Posterior cingulate gyrus (tissue), 11 donors: Measurements from ENCODE around the gene WWTR1.

ENCODE experiments used
- DNase-seq, 10 donors: peaks; one replicate each; pipeline versions ENCODE4 v3.0.0 to v3.0.0-alpha.2; 2020 to 2021; ENCODE audit warnings: mixed read lengths in 3 of 10
- intact Hi-C: fragments of 100-400 bp; cut with DNase I; formaldehyde crosslinking; loops from one replicate; pipeline ENCODE4 v1.15.1; 2023

WWTR1 gene

DNA sequence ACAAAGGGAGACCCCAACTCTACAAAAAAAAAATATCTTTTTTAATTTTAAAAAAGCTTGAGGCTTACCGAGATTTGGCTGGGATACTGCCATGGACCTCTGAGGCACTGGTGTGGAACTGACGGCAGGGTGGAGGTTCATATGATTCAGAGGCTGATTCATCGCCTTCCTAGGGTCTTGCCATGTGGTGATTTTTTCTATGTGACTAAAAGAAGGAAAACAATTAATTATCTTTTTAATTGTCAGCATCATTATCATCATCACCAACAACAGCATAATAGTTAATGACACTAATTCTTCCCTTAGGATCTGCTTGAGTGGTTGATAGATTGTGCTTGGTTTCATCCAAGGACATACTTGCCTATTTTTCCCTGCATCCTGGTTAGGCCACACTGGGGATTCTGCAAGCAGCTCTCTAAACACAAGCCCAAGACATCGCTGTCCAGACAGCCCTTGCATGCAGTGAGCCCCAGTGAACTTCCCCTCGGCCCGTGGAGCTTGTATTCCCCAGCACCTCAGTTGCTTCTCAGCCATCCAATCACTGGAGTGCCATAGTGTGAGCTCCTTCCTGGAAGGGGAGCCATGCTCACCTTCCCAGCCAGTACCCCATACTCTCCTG, 84.9 kb downstream of the WWTR1 start:
- DNase-seq: no peak
- intact Hi-C loops: no loop called here

DNA sequence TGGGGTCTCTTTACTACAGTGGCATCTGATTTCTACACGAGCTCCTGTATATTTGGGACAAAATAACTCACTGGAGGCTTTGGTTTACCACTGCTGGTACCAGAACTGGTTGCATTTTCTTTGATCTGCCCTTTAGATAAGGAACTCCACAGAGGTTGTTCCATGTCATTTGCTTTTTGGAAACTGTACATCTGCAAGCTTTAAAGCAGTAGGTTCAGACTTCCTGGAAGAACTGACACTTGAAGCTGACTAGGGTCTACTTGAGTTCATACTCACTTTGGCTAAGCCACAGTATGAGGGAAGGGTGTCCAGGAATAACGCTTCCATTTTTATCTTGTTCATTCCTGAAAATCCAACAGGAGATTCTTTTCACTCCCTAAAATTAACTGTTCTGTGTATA, 86.4 kb downstream of the WWTR1 start:
- intact Hi-C loops: no loop called here
- DNase-seq: no peak

DNA sequence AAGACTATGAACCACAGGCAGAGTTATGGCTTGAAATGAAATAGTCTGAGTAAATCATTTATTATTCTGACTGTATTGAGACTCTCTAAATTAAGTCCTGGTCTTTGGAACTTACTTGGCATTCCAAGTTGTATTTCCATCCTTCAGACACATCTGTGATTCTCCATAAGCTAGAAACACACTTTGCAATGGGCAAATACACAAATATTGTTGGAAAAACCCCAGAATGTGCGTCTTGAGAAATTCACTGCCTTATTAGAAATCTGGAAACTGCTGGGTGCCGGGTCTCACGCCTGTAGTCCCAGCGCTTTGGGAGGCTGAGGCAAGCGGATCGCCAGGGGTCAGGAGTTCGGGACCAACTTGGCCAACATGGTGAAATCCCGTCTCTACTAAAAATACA, 87.8 kb downstream of the WWTR1 start:
- intact Hi-C loops: no loop called here
- no peak for DNase-seq

DNA sequence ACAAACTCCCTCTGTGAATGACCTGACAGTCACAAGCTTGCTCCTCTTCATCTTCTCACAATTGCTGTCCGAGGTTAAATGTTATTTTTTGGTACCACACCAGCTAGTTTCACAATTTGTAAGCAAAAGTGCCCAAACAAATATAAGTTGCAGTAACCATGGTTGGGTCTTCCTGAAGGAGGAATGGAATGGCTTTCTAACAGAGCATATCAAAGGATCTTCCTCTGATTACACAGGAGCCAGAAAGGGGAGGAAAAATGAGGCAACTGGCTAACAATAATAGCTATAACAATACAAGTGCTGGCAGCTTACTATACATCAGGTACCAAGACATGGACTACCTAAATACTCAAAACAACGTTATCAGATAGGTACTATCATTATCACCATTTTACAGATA, 90.4 kb downstream of the WWTR1 start:
- no peak for DNase-seq
- intact Hi-C loops: no loop called here

DNA sequence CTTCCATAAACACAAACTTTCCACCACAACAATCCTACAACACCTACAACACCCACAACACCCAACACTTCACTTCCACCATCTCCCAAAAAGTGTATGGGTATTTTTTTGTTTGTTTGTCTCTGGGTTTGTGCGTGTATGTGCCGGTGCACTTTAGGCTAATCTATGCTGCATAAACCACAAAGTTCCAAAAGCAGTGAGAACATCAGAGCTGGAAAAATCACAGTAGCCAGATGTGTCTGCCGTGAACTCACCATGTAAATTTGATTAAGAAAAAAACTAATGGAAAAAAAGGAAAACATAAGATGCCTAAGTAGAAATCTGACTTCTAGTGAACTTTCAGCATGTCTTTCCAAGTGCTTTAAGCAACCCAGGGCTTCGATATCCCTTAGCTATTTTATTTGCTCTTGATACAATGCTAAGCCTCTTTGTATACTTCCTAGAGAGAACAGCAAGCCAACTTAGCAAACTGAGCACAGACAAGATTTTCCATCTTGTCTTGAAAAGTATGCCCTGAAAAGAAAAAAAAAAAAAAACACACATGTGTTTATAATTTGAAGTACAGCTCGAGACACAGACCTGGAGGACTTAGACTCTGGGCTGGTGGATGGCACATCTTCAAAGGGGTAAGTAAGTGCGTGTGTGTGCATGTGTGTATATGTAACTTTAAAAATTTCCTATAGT, 91.4 kb downstream of the WWTR1 start:
- no peak for DNase-seq
- intact Hi-C loops: no loop called here

DNA sequence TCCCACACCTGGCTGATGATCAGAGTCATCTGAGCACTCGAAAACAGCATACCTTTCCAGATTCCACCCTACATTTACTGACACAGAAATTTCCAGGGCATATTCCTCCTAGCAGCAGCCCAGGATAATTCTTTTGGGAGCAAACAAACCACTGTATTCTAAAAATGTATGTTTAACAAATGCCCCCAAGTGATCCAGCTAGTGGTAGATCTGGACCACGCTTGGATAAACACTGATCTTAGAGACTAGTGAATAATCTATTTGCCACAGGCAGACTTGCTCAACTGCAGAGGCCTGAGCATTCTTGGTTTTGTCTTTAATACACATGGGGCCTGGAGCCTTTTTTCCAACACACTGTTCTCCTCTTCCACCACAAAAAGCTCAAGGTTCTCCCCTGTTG, 93.7 kb downstream of the WWTR1 start:
- no peak for DNase-seq
- intact Hi-C loops: no loop called here

DNA sequence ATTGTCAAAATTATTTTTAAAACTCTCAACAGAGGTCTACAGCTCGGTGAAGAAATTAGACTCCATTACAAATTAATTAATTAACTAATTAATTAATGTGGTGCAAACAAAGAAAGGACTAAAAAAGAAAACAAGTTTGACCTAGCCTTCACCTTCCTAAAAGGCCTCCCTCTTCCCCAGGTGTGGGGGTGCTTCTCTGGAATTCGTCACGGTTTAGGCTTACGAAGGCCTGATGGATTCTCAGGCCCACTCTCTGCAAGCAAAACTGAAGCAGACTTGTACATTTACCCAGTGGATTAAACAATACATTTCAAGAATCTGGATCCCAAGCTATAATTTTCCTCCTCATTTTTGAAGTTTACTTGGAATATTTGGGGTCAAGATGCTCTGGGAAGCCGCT, 94.7 kb downstream of the WWTR1 start:
- DNase-seq: no peak
- intact Hi-C loops: no loop called here

DNA sequence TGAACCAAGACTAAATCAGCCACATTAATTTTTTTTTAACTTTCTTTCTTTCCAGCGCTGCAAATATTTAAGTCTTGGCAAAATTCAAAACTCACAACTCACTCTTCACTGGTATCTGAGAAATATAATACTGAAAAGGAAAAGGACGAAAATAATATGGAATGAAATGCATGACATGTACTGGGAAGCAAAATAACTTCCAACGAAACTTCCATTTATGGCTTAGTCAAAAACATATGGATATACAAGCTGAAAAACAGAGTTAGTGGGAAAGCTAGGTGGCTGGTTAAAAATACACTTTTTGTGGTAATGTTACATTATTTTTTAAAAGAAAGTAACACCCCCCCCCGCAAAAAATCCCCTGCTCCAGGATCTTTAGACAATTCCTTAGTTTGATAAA, 97.2 kb downstream of the WWTR1 start:
- no peak for DNase-seq
- intact Hi-C loops: no loop called here

DNA sequence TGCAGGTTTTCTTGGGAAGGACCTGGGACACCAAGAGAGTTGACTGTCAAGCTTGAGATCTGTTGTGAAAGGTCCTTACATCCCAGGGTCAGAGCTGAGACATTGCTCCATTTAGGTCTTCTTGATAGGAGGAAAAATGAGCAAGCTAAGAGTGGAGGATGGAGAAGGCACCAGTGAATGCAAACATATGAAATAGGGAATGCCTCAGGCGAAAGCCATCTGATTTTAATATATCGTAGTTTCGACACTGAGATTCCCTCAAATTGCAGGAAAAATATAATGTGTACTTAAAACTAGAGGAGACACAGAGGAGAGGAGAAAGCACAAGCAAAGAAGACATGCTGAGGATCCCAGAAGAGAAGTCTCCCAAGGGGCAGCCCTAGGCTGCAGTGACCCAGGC, 97.8 kb downstream of the WWTR1 start:
- DNase-seq: no peak
- intact Hi-C loops: no loop called here

DNA sequence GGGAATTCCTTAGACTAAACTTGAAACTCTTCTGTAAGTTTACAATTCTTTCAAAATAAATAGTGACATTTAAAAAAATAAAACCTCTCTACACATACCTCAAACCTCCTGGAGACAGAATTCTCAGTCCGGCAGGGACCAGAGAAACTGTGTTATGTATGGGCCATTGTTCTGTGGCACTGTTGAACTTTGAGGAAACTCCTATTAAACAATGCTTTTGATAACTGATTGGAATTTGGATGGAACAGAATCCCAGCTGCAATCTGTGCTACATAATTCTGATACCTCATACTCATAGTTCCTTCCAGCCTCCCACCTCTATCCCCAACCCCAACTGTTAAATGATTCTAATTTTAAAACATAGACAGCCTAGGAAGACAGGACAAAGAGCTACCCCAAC, 98.3 kb downstream of the WWTR1 start:
- intact Hi-C loops: no loop called here
- DNase-seq: no peak

DNA sequence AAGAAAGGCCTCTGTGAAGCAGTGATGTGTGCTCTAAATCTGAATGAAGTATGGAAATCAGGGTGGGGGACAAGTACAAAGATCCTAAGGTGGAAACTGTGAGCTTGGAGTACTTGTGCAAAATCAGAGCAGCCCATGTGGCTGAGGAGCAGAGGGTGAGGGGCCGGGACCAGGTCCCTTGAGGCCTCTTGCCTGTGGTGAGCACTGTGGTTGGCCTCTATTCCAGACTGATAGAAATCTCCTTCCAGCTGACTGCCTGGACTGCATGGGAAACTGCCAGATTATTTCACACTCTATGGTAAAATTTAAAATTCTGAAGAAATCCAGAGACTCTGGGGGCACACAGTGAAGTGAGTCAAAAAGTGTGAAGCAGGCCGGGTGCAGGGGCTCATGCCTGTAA, 101.9 kb downstream of the WWTR1 start:
- intact Hi-C loops: no loop called here
- no peak for DNase-seq

DNA sequence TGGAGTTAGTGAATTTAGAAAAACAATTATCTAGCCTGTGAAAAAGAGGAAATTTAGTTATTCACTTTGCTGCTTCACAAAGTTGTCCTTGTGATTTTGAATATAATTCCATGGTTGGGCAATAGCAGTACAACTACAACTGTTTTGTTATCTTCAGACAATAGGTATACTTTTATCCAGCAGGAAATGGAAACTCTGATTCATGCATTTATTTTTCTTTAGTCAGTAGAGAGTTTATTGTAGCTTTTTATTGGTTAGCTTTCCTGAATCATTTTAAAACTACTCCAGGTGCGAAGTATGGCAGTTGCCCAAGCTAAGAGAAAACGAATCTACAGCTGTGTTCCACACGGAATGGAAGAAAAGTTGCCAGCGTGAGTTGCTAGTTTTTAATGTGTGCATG, 103.0 kb downstream of the WWTR1 start:
- intact Hi-C loops: no loop called here
- DNase-seq: no peak

DNA sequence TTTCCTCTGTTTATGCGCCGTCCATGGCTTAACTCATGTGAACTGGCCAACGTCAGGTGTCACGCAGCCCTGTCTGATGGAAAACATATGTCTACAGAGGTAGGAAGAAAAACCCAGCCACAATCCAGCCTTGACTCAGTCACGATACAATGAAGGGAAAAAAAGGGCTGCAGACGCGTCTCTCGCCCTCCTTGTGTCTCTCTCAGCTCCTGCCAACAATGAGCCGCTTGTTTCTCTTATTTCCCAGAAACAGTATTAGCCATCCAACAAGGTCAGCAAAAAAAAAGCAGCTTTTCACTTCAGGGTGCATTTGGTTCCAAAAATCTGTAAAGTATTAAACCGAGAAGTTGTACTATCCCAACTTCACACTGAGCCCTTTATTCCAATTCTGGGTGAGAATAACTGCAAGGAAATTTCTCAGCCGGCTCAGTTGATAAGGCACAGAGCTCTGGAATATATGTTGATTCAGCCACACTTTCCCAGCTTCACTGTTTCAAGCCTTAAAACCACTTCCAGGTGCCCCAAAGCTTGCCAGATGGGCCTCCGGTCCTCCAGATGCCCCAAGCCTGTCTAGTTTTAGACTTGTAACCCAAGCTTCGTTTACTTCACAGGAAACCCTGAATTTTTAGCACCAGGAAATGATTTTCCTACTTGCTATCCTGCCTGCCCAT, 103.9 kb downstream of the WWTR1 start:
- peak in 1 of 10 donors; percentile 15 for DNase-seq
- intact Hi-C loops: no loop called here

DNA sequence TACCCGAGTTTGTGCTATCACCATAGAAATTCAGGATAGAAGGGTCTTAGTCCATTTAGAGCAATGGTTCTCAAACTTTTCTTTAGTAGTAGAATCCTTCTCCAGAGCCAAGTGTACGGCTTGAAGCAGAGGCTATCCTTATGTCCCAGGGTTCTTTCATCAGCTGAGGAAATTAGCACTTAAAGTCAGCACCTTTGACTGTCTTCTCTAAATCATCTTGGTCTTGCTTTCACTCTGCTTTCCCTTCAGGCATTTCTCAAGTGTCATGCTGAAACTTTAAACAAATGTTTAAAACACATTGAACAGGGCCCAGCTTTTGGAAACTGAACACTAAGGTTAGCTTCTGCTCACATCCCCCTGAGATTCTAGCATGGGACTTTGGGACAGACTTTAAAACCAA, 105.1 kb downstream of the WWTR1 start:
- DNase-seq: no peak
- intact Hi-C loops: no loop called here

DNA sequence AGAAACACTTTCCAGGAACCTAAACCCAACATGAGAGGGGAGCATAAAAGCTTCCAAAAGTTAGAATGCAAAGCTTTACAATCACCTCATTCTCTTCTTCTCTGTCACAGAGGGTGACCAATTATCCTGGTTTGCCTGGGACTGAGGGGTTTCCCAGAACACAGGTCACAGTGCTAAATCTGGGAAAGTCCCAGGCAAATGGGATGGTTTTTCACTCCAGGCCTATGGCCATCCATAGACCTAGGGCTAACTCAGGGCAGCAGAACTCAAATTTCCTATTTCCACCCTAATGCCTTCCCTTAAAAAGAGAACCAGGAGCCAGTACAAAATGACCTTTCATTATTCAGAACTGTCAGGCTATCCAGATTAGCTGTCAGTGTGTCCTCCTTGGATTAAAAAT, 106.3 kb downstream of the WWTR1 start:
- intact Hi-C loops: no loop called here
- no peak for DNase-seq

DNA sequence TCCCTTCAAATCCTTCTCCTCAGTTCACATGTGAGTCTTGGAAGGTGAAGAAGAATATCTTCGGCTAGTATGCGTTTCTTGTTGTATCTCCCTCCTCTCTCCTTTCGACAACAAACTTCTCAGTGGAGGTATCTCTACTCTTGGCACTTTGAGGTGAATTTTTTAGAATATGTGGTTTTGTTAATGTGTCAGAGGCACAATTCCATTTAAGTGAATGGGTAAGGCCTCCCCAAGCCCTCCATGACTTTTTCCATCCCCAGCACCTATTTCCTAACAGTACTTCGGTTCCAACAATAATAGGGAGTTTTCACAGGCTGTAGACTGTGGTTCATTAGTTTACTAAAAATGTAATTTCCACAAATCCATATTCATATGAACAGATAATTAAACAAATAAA, 109.2 kb downstream of the WWTR1 start:
- DNase-seq: no peak
- intact Hi-C loops: no loop called here

DNA sequence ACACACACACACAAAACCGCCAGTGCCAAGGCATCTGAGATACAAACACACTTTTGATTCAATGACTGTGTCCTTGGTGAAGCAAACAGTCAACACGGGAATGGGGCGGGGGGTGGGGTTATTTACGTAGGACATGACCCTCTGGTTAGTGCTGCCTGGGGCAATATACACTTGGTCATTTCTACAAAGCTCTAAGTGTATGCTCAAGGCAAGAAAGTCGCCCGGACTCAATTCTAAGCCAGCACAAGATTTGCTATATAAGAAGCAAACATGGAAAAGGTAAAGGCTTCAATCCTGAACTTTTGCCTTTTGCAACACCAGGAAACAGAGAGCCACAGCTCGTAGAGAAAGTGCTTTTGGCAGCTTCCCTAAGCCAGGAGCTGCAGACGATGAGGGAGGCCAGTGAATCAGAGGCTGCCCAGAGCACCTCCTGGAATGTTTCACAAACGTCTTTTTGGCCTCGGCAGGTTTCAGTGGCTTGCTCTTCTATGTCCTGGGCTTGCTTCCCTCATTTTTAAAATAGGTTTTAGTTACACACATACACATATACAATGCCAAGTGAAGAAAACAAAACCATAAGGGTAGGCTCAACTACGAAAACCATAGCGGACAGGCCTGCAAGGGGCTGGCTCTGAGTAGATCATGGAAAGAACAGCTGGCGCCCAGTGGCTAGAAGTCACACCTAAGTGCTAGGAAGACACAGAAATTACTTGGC, 109.7 kb downstream of the WWTR1 start:
- intact Hi-C loops: no loop called here
- DNase-seq: no peak

DNA sequence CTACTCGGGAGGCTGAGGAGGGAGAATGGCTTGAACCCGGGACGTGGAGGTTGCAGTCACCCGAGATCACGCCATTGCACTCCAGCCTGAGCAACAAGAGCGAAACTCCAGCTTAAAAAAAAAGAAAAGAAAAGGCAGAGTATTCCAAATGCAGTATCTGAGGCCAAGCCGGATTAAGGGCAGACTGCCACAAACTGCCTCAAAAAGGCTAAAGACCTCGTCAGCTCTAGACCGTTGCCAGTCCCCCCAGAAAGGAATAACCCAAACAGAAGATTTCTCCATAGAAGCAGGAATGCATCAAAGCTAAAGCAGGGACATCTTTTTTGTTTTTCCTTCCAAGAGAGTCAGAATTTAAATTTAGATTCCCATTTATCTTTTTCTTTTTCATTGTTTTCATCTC, 110.4 kb downstream of the WWTR1 start:
- DNase-seq: peak in 1 of 10 donors; percentile 12

DNA sequence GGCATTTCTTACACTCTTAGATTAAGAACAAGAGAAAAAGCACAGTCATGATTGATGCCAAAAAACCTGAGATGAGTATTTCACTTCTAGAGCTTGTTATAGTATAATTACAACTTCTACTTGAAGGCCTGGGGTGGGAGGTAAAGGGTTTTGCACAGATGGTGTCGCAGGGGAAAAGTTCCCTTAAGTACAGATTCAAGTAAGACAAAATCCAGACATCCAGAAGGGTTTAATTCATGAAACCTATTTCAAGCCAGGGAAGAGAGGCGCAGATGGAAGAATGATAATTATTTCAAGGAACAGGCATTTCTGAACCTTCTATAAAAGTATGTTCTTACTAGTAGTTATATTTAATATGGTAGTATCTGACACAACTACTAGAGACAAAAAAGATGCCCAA, 112.8 kb downstream of the WWTR1 start:
- intact Hi-C loops: no loop called here

More for the DNA sequence above, 110.4 kb downstream of the WWTR1 start:
- intact Hi-C loops: no loop called here

DNA sequence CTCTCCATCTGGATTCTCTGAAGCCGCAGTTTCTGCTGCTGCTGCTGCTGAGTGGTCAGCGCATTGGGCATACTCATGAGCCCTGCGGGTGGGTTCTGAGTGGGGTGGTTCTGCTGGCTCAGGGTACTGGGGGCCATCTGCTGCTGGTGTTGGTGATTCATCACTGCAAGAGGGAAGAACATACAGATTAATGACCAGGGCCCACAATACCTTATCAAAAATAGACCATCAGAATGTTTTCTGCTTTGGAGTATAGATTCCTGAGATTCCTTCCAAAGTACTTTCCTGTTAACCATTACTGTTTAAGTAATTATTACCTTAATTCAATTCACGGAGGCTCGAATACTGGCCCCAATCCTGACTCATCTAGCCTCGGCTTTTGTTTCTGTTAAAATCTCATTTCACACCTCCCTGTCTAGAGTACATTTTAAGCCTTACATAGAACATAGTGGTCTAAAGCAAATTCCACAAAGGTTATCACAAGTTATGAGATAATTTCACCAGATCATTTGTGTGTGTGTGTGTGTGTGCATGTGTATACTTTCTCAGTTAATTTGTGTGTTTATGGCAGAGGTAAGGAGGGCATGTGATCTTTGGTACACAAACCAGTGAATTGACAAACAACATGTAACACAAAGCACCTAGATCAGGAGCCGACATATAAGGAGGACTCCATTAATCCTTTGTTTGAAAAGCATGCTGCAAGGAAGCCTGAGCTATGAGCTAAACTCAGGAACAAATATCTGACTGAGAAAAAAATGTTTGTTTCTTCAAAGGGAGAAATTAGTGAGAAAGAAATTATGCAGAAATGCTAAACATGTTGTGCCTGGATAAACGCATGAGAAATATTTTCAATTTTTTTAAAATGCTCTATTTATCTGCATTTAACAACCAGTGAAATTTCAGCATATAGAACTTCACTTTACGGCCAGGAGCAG, 115.2 kb downstream of the WWTR1 start:
- intact Hi-C loops: no loop called here
- no peak for DNase-seq

More for the DNA sequence above, 112.8 kb downstream of the WWTR1 start:
- no peak for DNase-seq
